ENCODE results near the gene VAMP3.
"Not testable (repeated sequence)": the region's sequence is repeated elsewhere in the genome, so short reads cannot be mapped to it uniquely, and the experiment has no call there.

VAMP3 gene

DNA sequence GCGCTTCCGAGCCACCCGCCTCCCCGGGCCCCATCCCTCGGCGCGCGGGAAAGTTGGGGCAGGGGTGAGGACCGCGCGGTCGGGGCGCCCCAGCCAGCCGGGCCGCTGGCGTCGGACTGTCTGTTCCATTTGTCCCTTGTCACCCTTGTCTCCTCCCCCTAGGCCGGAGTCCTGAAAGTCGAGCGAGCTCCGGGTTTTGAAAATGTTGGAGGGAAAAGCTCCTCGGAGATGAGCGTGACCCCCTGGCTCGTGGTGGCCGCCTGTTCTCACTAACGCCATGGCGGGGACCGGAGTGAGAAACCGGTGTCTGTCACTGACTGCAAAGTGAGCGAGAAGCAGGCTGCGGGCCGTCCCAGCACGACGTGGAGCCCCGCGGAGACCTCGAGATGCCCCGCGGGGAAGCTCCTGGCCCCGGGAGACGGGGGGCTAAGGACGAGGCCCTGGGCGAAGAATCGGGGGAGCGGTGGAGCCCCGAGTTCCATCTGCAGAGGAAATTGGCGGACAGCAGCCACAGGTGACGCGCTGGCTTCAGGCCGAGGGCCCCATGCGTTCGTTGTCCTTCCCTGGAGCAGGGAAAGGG is 13.5 kb downstream of the VAMP3 start:
- in situ Hi-C loops (cut with HindIII; ENCODE audit: low pct_ligation_motif_present, low sequenced_read_pairs): no loop called here
- Histone ChIP-seq H3K27ac (no peak overlapping the region), H3K4me3 (ENCODE audit: low read depth, low read length) (peak overlapping the region; percentile 29), H3K36me3 (replicated peaks) (peaks cover 4% of the 10 kb centered on the region), H3K27me3 (replicated peaks) (no peaks in the 10 kb centered on the region)
- DNase-seq: no peak
- TF ChIP-seq CTCF (IDR thresholded peaks at IDR 0.05; ENCODE audit: low read depth, low read length, missing control alignments): no peak

DNA sequence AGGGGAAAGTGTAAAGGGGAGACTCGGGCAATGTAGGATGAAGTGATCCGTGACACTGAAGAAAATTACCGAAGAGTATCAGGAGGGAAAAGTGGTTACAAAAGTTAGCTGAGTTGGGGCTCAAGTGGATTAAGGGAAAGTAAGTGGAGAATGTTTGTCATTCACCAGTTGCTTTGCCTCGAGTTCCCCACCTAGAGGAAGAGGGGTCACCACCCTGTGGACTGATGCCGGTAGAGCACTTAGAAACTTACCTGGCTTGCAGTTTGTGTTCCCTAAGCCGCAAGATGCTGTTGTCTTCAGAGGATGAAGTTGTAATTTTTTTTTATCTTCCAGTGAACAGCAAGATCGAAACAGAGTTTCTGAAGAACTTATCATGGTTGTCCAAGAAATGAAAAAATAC is 14.0 kb downstream of the VAMP3 start:
- Histone ChIP-seq H3K36me3 (replicated peaks) (peaks cover 4% of the 10 kb centered on the region), H3K4me3 (ENCODE audit: low read depth, low read length) (no peak overlapping the region), H3K27me3 (replicated peaks) (no peaks in the 10 kb centered on the region), H3K27ac (no peak overlapping the region)
- no peak for TF ChIP-seq CTCF (IDR thresholded peaks at IDR 0.05; ENCODE audit: low read depth, low read length, missing control alignments)
- in situ Hi-C loops (cut with HindIII; ENCODE audit: low pct_ligation_motif_present, low sequenced_read_pairs): no loop called here
- no peak for DNase-seq

DNA sequence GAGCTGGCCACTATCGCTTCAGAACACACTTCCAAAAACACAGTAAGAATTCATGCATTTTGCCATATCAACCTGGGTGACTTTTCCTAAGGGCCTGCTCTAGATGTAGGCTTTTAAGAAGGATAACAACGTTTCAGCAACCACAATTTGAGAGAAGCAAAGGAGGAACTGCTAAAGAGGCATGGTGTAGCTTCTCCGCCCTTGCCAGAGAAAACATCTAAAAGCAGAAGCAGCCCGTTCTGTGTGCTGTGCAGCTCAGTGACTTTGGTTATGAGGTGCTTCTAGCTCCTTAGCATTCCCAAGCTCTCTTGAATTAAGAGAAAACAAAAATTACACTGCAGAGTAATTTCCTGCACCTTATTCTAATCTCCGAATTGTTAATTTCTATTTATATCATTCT is 15.7 kb downstream of the VAMP3 start:
- in situ Hi-C loops (cut with HindIII; ENCODE audit: low pct_ligation_motif_present, low sequenced_read_pairs): no loop called here
- no peak overlapping the region for H3K27ac ChIP-seq
- no peaks in the 10 kb centered on the region for H3K27me3 ChIP-seq (replicated peaks)
- no peak for TF ChIP-seq CTCF (IDR thresholded peaks at IDR 0.05; ENCODE audit: low read depth, low read length, missing control alignments)
- no peaks in the 10 kb centered on the region for H3K36me3 ChIP-seq (replicated peaks)
- H3K4me3 ChIP-seq (ENCODE audit: low read depth, low read length): no peak overlapping the region
- no peak for DNase-seq

DNA sequence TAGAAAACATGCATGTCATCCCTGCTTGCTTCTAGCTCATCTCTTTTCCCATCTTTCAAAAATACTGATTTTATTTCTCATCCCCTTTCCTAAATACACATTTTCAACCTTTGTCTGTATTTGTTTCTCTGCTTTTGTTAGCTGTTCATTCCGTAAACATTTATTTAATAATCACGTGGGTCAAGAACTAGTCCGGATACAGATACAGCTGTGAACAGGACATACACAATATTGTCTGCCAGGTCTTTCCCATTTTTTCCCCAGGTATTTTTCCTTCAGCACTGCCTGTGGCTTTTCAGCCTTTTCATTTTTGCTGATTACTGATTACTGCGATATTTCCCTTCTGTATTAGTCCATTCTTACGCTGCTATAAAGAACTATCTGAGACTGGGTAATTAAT is 18.7 kb downstream of the VAMP3 start:
- Histone ChIP-seq H3K4me3 (ENCODE audit: low read depth, low read length) (no peak overlapping the region), H3K27ac (no peak overlapping the region), H3K27me3 (replicated peaks) (no peaks in the 10 kb centered on the region), H3K36me3 (replicated peaks) (no peaks in the 10 kb centered on the region)
- TF ChIP-seq CTCF (IDR thresholded peaks at IDR 0.05; ENCODE audit: low read depth, low read length, missing control alignments): no peak
- DNase-seq: no peak
- in situ Hi-C loops (cut with HindIII; ENCODE audit: low pct_ligation_motif_present, low sequenced_read_pairs): no loop called here

GRCh38 chr1:7791027-7791426 is 19.9 kb downstream of the VAMP3 start:
- DNase-seq; in situ Hi-C loops (cut with HindIII; ENCODE audit: low pct_ligation_motif_present, low sequenced_read_pairs); H3K36me3 ChIP-seq (replicated peaks); H3K4me3 ChIP-seq (ENCODE audit: low read depth, low read length); H3K27ac ChIP-seq; H3K27me3 ChIP-seq (replicated peaks): not testable (repeated sequence)

GRCh38 chr1:7795406-7795805 is 24.3 kb downstream of the VAMP3 start:
- DNase-seq: no peak
- H3K36me3 ChIP-seq (replicated peaks): no peaks in the 10 kb centered on the region

More at GRCh38 chr1:7795406-7795805, 24.3 kb downstream of the VAMP3 start:
- Histone ChIP-seq H3K4me3 (ENCODE audit: low read depth, low read length) (no peak overlapping the region), H3K27me3 (replicated peaks) (no peaks in the 10 kb centered on the region), H3K27ac (no peak overlapping the region)
- in situ Hi-C loops (cut with HindIII; ENCODE audit: low pct_ligation_motif_present, low sequenced_read_pairs): no loop called here
- TF ChIP-seq CTCF (IDR thresholded peaks at IDR 0.05; ENCODE audit: low read depth, low read length, missing control alignments): no peak
